Esophagus (tissue), 2 donors: ENCODE measurements around the gene FUZ. TPM values are rescaled to one million over a fixed set of nuclear protein-coding genes. Genes with fewer than 3 reads are reported as not detected.

ENCODE experiments used
- H3K27ac ChIP-seq, 2 donors: one replicate each; pipeline ENCODE4 v1.5.1; 2013; ENCODE audit warnings: low read depth in 2 of 2, mild to moderate bottlenecking in 2 of 2, inconsistent platforms in 1 of 2, low read length in 1 of 2, moderate library complexity in 1 of 2
- H3K27me3 ChIP-seq, 2 donors: one replicate each; pipeline ENCODE4 v1.6.1; 2013; ENCODE audit warnings: low read length in 2 of 2, control low read depth in 1 of 2, mild to moderate bottlenecking in 1 of 2; ENCODE audit not compliant: insufficient read depth in 2 of 2, control insufficient read depth in 1 of 2
- H3K36me3 ChIP-seq, 2 donors: one replicate each; pipeline ENCODE4 v1.6.1; 2013; ENCODE audit warnings: low read length in 1 of 2; ENCODE audit not compliant: control insufficient read depth in 2 of 2, insufficient read depth in 2 of 2
- H3K4me1 ChIP-seq, 2 donors: one replicate each; pipeline ENCODE4 v1.6.1; 2013; ENCODE audit warnings: low read length in 1 of 2; ENCODE audit not compliant: control insufficient read depth in 2 of 2, insufficient read depth in 2 of 2
- H3K4me3 ChIP-seq, 2 donors: one replicate each; pipeline ENCODE4 v1.5.1; 2013; ENCODE audit warnings: low read length in 2 of 2, mild to moderate bottlenecking in 2 of 2, low read depth in 1 of 2, moderate library complexity in 1 of 2
- H3K9me3 ChIP-seq, 2 donors: one replicate each; pipeline ENCODE4 v1.6.1; 2013; ENCODE audit warnings: mild to moderate bottlenecking in 2 of 2, low read depth in 1 of 2, low read length in 1 of 2, moderate library complexity in 1 of 2; ENCODE audit not compliant: control insufficient read depth in 2 of 2, insufficient read depth in 1 of 2
- WGBS, 2 donors: extraction: QIAGEN DNeasy Blood & Tissue Kit; methylation state at CpG; one replicate each; pipeline ENCODE4 v1.1.7; 2013; 5-methylcytosine and 5-hydroxymethylcytosine counted together
- polyA plus RNA-seq, 2 donors: library from polyadenylated mRNA; stranded (reverse); fragments of 200-250 nt; gene quantifications; one replicate each; pipeline ENCODE4 v1.2.3, GENCODE V29; 2013
- donor health status: healthy with polysubstance abuse.
- donor health status: Bipolar disorder and iron deficiency.

The FUZ gene
- polyA plus RNA-seq, 2 donors = 11.3 to 12.1 TPM

DNA sequence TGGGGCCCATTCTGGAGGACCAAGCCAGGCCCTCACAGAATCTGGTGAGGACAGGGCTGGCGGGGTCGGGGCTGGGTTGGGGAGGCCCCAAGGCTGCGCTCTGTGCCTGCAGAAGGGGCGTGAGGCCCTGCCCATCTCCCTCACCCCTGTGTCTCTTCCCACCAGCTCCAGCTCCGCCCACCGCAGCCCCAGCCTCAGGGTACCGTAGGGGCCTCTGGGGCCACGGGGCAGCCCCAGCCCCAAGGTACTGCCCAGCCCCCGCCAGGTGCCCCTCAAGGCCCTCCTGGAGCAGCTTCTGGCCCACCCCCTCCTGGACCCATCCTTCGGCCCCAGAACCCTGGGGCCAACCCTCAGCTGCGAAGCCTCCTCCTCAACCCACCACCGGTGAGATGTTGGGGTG lies 22.5 kb upstream of the FUZ start:
- Histone ChIP-seq H3K4me3 (no peak overlapping the region), H3K27me3 (no peaks in the 10 kb centered on the region), H3K9me3 (no peaks in the 10 kb centered on the region), H3K27ac (no peak overlapping the region), H3K4me1 (no peaks in the 10 kb centered on the region), H3K36me3 (peaks cover 24 to 53% of the 10 kb centered on the region in 2 donors)
- 97% methylated on average over 12 of the region's 12 CpGs for WGBS, 2 donors

DNA sequence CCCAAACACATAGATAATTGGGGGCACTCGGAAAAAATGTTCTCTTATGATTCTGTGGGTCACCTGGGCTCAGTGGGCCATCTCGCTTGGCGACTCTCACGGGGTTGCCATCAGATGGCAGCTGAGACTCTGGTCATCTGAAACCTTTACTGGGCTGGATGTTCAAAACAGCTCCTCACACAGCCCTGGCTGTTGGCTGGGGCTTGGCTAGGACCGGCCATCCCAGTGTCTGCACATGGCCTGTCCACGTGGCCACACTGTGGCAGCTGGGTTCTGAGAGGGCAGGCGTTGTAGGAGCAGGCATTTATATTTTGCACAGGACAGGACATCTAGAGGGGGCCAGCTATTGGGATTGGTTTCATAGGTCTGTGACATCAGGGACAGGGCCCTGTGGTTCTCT lies 20.5 kb upstream of the FUZ start:
- Histone ChIP-seq H3K9me3 (no peaks in the 10 kb centered on the region), H3K4me1 (no peaks in the 10 kb centered on the region), H3K4me3 (no peak overlapping the region), H3K27ac (no peak overlapping the region), H3K27me3 (no peaks in the 10 kb centered on the region), H3K36me3 (peaks cover 19 to 66% of the 10 kb centered on the region in 2 donors)
- 91 to 92% methylated on average over 7 of the region's 7 CpGs for WGBS, 2 donors

DNA sequence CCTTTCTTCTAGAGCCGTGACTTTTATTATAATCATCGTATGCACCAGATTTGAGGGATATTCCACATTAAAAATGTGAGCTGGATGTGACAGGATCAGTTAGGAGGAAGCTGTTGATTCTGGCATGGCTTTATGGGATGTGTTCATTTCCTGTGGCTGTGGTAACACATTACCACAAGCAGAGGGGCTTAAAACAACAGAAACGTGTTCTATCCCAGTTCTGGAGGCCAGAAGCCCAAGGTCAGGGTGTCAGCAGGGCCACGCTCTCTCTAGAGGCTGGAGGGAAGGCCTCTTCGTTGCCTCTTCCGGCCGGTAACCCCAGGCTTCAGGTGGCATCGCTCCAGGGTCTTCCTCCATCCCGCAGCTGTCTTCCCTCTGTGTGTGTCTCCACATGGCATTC lies 19.5 kb upstream of the FUZ start:
- Histone ChIP-seq H3K9me3 (no peaks in the 10 kb centered on the region), H3K4me1 (no peaks in the 10 kb centered on the region), H3K36me3 (peaks cover 19 to 65% of the 10 kb centered on the region in 2 donors), H3K27me3 (no peaks in the 10 kb centered on the region), H3K27ac (no peak overlapping the region), H3K4me3 (no peak overlapping the region)
- WGBS, 2 donors = 71 to 72% methylated on average over 7 to 9 of the region's 9 CpGs

DNA sequence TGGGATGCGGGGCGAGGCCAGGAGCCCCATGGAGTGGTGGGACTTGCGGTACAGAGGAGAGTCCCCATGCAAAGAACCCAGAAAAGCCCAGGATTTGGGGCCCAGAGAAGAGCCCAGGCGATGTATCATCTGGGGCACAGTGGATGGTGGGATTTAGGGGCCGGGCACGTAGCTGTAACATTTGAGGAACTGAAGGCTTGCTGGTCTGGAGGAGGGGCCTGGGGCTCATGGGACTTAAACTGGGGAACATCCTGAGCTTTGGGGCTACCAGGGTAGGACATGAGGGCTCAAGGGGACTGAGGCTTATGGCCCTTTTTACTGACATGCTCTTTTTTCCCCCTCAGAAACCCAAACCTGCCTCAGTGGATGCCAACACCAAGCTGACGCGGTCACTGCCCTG lies 18.5 kb upstream of the FUZ start:
- H3K27ac ChIP-seq = no peak overlapping the region
- H3K4me1 ChIP-seq = no peaks in the 10 kb centered on the region
- no peak overlapping the region for H3K4me3 ChIP-seq
- H3K27me3 ChIP-seq = no peaks in the 10 kb centered on the region
- H3K36me3 ChIP-seq = peaks cover 19 to 66% of the 10 kb centered on the region in 2 donors
- 96 to 97% methylated on average over 8 of the region's 8 CpGs for WGBS, 2 donors
- H3K9me3 ChIP-seq = no peaks in the 10 kb centered on the region

DNA sequence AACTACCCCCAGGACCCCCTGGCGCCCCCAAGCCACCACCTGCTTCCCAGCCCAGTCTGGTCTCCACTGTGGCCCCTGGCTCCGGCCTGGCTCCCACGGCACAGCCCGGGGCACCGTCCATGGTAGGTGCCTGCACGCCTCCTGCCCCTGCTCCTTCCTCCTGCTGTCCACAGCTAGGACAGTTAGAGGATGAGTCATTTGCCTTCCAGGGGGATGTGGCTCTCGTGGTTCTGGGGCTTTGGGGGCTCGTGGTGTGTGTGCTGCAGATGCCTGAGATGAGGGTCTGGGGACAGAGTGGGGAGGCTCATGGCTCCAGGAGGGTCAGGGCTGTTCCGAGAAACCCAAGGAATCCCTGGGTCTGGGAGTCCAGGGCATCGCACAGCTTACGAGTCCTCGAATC lies 17.7 kb upstream of the FUZ start:
- WGBS, 2 donors = 91 to 95% methylated on average over 12 of the region's 12 CpGs
- Histone ChIP-seq H3K4me3 (no peak overlapping the region), H3K27ac (no peak overlapping the region), H3K9me3 (no peaks in the 10 kb centered on the region), H3K36me3 (peaks cover 16 to 67% of the 10 kb centered on the region in 2 donors), H3K4me1 (no peaks in the 10 kb centered on the region), H3K27me3 (no peaks in the 10 kb centered on the region)

GRCh38 chr19:49829721-49830120 lies 16.6 kb upstream of the FUZ start:
- peaks cover 13 to 60% of the 10 kb centered on the region in 2 donors for H3K36me3 ChIP-seq
- H3K9me3 ChIP-seq = no peaks in the 10 kb centered on the region
- WGBS, 2 donors = 94 to 96% methylated on average over 18 of the region's 18 CpGs
- H3K27ac ChIP-seq = no peak overlapping the region
- no peaks in the 10 kb centered on the region for H3K27me3 ChIP-seq
- H3K4me1 ChIP-seq = no peaks in the 10 kb centered on the region
- no peak overlapping the region for H3K4me3 ChIP-seq

- Histone ChIP-seq H3K4me3 (no peak overlapping the region), H3K4me1 (no peaks in the 10 kb centered on the region), H3K27ac (no peak overlapping the region), H3K9me3 (no peaks in the 10 kb centered on the region), H3K36me3 (peaks cover 8 to 55% of the 10 kb centered on the region in 2 donors), H3K27me3 (no peaks in the 10 kb centered on the region)
- 87 to 92% methylated on average over 8 of the region's 8 CpGs for WGBS, 2 donors
Observed at GRCh38 chr19:49829200-49829599, 16.1 kb upstream of the FUZ start.

GRCh38 chr19:49827034-49827433 lies 13.9 kb upstream of the FUZ start:
- no peaks in the 10 kb centered on the region for H3K27me3 ChIP-seq
- H3K4me1 ChIP-seq = no peaks in the 10 kb centered on the region
- H3K4me3 ChIP-seq = no peak overlapping the region
- H3K27ac ChIP-seq = no peak overlapping the region
- WGBS, 2 donors = 91 to 92% methylated on average over 14 of the region's 14 CpGs
- no peaks in the 10 kb centered on the region for H3K9me3 ChIP-seq
- peaks cover 5 to 49% of the 10 kb centered on the region in 2 donors for H3K36me3 ChIP-seq

DNA sequence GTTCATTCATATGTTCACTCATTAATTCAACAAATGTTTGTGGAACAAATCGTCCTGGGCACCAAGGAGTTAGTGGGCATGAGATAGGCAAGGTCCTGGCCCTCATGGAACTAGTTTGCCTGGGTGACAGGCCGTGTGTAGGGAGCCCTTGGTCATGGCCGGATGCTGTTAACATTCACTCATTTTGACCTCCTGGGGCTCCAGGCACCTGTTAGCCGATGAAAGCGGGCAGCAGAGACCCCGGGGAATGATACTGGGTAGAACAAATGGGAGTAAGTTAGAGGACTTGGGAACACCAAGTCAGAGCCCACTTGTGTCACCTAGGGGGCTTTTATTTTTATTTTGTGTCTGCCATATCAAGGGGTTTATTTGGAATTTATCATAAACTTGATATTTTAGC lies 11.6 kb upstream of the FUZ start:
- H3K36me3 ChIP-seq = peaks cover 0 to 32% of the 10 kb centered on the region in 2 donors
- H3K27me3 ChIP-seq = no peaks in the 10 kb centered on the region
- 90 to 93% methylated on average over 6 of the region's 6 CpGs for WGBS, 2 donors
- H3K27ac ChIP-seq = no peak overlapping the region
- no peaks in the 10 kb centered on the region for H3K9me3 ChIP-seq
- H3K4me1 ChIP-seq = no peaks in the 10 kb centered on the region
- no peak overlapping the region for H3K4me3 ChIP-seq

DNA sequence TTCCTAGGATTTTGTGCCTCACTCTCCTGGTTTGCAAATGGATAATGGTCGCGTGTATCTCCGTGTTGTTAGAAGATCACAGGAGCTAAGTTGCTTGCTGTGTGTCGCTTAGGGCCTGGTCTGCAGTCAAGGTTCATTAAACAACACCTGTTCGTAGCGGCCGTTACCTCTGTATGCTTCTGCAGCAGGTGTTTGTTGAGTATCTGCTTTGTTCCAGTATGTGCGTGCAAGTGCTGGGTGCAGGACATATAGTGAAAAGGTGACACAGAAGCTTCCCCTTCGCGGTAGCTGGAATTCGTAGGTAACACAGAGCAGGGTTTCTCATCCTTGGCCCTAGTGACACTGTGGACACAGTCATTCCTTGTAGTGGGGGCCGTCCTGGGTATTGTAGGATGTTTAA lies 10.4 kb upstream of the FUZ start:
- WGBS, 2 donors = 86 to 94% methylated on average over 12 of the region's 12 CpGs
- Histone ChIP-seq H3K27ac (no peak overlapping the region), H3K27me3 (no peaks in the 10 kb centered on the region), H3K9me3 (no peaks in the 10 kb centered on the region), H3K4me1 (peaks cover 4 to 7% of the 10 kb centered on the region in 2 donors), H3K36me3 (peaks cover 0 to 25% of the 10 kb centered on the region in 2 donors), H3K4me3 (no peak overlapping the region)
